Transverse colon (tissue), 4 donors: ENCODE data around the gene EIF4EBP3.

Experiments
- CTCF ChIP-seq, 5 experiments: fragments of 200-600 bp in 3 of 5; fragments of 450-650 bp in 2 of 5; sonication (generic) in 3 of 5; IDR thresholded peaks; 1 replicate in 2 of 5; 2 replicates in 3 of 5; pipeline ENCODE4 v1.5.1; 2016 to 2017; ENCODE audit warnings: antibody characterized with exemption in 5 of 5, inconsistent platforms in 3 of 5, mild to moderate bottlenecking in 2 of 5, moderate library complexity in 1 of 5
- EP300 ChIP-seq: sonication (generic); formaldehyde crosslinking; IDR thresholded peaks from one replicate; pipeline ENCODE4 v1.6.1; 2017; ENCODE audit warnings: antibody characterized with exemption, low read depth
- POLR2A ChIP-seq: fragments of 450-650 bp; IDR thresholded peaks from one replicate; pipeline ENCODE4 v1.6.1; 2016; ENCODE audit warnings: antibody characterized with exemption, mild to moderate bottlenecking, moderate library complexity
- POLR2AphosphoS5 ChIP-seq, 3 donors: sonication (generic); formaldehyde crosslinking; IDR thresholded peaks; one replicate each; pipeline ENCODE4 v1.6.1; 2016; ENCODE audit warnings: antibody characterized with exemption in 3 of 3

GRCh38 chr5:140573683-140574082 lies 26.2 kb downstream of the EIF4EBP3 start:
- TF ChIP-seq CTCF (IDR thresholded peaks at IDR 0.05) (no peak), POLR2A (no peak), EP300 (no peak), POLR2AphosphoS5 (IDR thresholded peaks at IDR 0.05) (no peak)
